MCF 10A (cell line): ENCODE measurements around the gene KCNA3. TPM values are rescaled to one million over a fixed set of nuclear protein-coding genes. Genes with fewer than 3 reads are reported as not detected.
A peak's percentile ranks its signal among the peaks of the same experiment; 100 is the strongest.

Source experiments
- BruUV-seq: library from RNA; stranded (reverse); fragments of 400-500 nt; replicated peaks from 2 replicates; lab custom pipeline; 2021; lab: Mats Ljungman, UMichigan
- CTCF ChIA-PET: fragments of 300-600 bp; sonication (Branson Sonifier 250); formaldehyde crosslinking; extraction: SDS; loops from one replicate; lab custom pipeline; 2021; ENCODE audit warnings: antibody characterized with exemption, inconsistent platforms; lab: Yijun Ruan, JAX
- POLR2A ChIA-PET: fragments of 300-600, 350-650 bp; sonication (Branson Sonifier 250); formaldehyde crosslinking; extraction: SDS; loops from one replicate; lab custom pipeline; 2020; ENCODE audit warnings: antibody characterized with exemption, inconsistent platforms; lab: Yijun Ruan, JAX
- DNase-seq: peaks from one replicate; pipeline ENCODE4 v3.0.0-alpha.2; 2018; ENCODE audit not compliant: unreplicated experiment
- H3K27ac Mint-ChIP-seq: one replicate; pipeline ENCODE4 v1.8.0; 2022; ENCODE audit warnings: mild to moderate bottlenecking, low read depth, mixed read lengths; ENCODE audit not compliant: unreplicated experiment
- H3K27me3 Mint-ChIP-seq: one replicate; pipeline ENCODE4 v1.8.0; 2022; ENCODE audit warnings: mixed read lengths; ENCODE audit not compliant: insufficient read depth, unreplicated experiment
- H3K36me3 Mint-ChIP-seq: one replicate; pipeline ENCODE4 v1.8.0; 2022; ENCODE audit warnings: mild to moderate bottlenecking, moderate library complexity, mixed read lengths; ENCODE audit not compliant: insufficient read depth, unreplicated experiment
- H3K4me1 Mint-ChIP-seq: one replicate; pipeline ENCODE4 v1.8.0; 2022; ENCODE audit warnings: mixed read lengths; ENCODE audit not compliant: insufficient read depth, unreplicated experiment
- H3K4me3 Mint-ChIP-seq: one replicate; pipeline ENCODE4 v1.8.0; 2022; ENCODE audit warnings: mild to moderate bottlenecking, moderate library complexity, mixed read lengths; ENCODE audit not compliant: unreplicated experiment
- H3K9me3 Mint-ChIP-seq: one replicate; pipeline ENCODE4 v1.8.0; 2022; ENCODE audit warnings: mixed read lengths; ENCODE audit not compliant: unreplicated experiment
- CTCF ChIP-seq: fragments of 200-600 bp; IDR thresholded peaks from one replicate; pipeline ENCODE4 v1.8.0; 2022; ENCODE audit warnings: antibody characterized with exemption, mild to moderate bottlenecking; ENCODE audit not compliant: unreplicated experiment
- intact Hi-C: fragments of 100-400 bp; cut with micrococcal nuclease; formaldehyde crosslinking; loops from 2 replicates; pipeline ENCODE4 v1.14.1; 2022
- total RNA-seq: library from RNA; stranded (reverse); gene quantifications from 2 replicates; pipeline ENCODE4 v1.2.3, GENCODE V29; 2022

KCNA3 gene
- total RNA-seq, 1 experiment from 2014 or later, result not detected

GRCh38 chr1:110650609-110651008 is 24.1 kb downstream of the KCNA3 start:
- Mint-ChIP-seq H3K27me3 (no peaks in the 10 kb centered on the region), H3K27ac (no peak overlapping the region), H3K4me1 (no peaks in the 10 kb centered on the region), H3K4me3 (no peak overlapping the region), H3K9me3 (no peaks in the 10 kb centered on the region), H3K36me3 (no peaks in the 10 kb centered on the region)
- DNase-seq, result no peak
- intact Hi-C loops, result no loop called here
- BruUV-seq, result no TSS peak
- ChIA-PET POLR2A (no interaction called here), CTCF (interaction anchor here (0.5 kb wide), 1 partner anchor 31 kb away, joined by 3 read pairs; no protein-coding TSS in a partner anchor)
- TF ChIP-seq CTCF, result no peak

GRCh38 chr1:110648417-110648816 is 26.3 kb downstream of the KCNA3 start:
- Mint-ChIP-seq H3K27me3 (peaks cover 7% of the 10 kb centered on the region), H3K36me3 (no peaks in the 10 kb centered on the region), H3K4me1 (no peaks in the 10 kb centered on the region), H3K4me3 (no peak overlapping the region), H3K9me3 (no peaks in the 10 kb centered on the region), H3K27ac (no peak overlapping the region)
- ChIA-PET CTCF (interaction anchor here (0.6 to 2.9 kb wide), 5 partner anchors 29 to 618 kb away, joined by 3 to 9 read pairs (median 4); no protein-coding TSS in a partner anchor), POLR2A (no interaction called here)
- no peak for TF ChIP-seq CTCF
- BruUV-seq, result no TSS peak
- no peak for DNase-seq
- intact Hi-C loops, result no loop called here

GRCh38 chr1:110647254-110647891 is 27.4 kb downstream of the KCNA3 start:
- Mint-ChIP-seq H3K27ac (no peak overlapping the region), H3K36me3 (no peaks in the 10 kb centered on the region), H3K4me1 (no peaks in the 10 kb centered on the region), H3K4me3 (no peak overlapping the region), H3K9me3 (no peaks in the 10 kb centered on the region), H3K27me3 (peaks cover 16% of the 10 kb centered on the region)
- no peak for TF ChIP-seq CTCF
- no TSS peak for BruUV-seq
- no peak for DNase-seq
- ChIA-PET POLR2A (interaction anchor here (0.6 kb wide), 1 partner anchor 9 kb away, joined by 3 read pairs; no protein-coding TSS in a partner anchor), CTCF (interaction anchor here (0.6 to 2.9 kb wide), 4 partner anchors 114 to 137 kb away, joined by 3 to 9 read pairs (median 4); no protein-coding TSS in a partner anchor)
- intact Hi-C loops, result no loop called here

GRCh38 chr1:110645821-110646735 is 28.7 kb downstream of the KCNA3 start:
- no peak overlapping the region for H3K27ac Mint-ChIP-seq
- ChIA-PET POLR2A (no interaction called here), CTCF (interaction anchor here (0.8 to 2.9 kb wide), 5 partner anchors 12 to 154 kb away, joined by 3 to 9 read pairs (median 3); no protein-coding TSS in a partner anchor)
- no peaks in the 10 kb centered on the region for H3K4me1 Mint-ChIP-seq
- no TSS peak for BruUV-seq
- H3K9me3 Mint-ChIP-seq, result no peaks in the 10 kb centered on the region
- intact Hi-C loops, result no loop called here
- DNase-seq, result peak; percentile 22
- no peak overlapping the region for H3K4me3 Mint-ChIP-seq
- no peak for TF ChIP-seq CTCF
- no peaks in the 10 kb centered on the region for H3K36me3 Mint-ChIP-seq
- H3K27me3 Mint-ChIP-seq, result peaks cover 29% of the 10 kb centered on the region
